ENCODE measurements around the gene RHO. TPM values are rescaled to one million over a fixed set of nuclear protein-coding genes. Genes with fewer than 3 reads are reported as not detected.

RHO gene
- total RNA-seq, 1 donor: not detected

DNA sequence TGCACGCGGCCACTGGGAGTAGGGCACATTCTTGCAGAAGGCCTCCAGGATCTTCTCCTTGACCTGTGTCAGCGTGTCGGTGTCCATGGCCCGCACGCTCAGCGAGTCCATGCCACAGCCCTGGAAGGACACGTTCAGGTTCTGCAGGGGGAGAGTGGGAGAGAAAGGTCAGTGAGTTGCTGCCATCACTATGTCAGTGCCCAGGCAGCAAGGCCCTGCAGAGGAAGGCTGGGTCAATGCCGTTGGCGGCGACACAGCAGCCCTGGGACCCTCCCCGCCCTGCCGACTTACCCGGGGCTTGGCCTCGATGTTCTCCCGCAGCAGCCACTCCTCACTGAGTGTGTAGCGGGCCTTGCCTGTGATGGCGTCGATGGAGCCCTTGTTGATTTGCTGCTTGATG is 34.4 kb downstream of the RHO start:
- DNase-seq (ENCODE audit: low read depth): no peak
- TF ChIP-seq, protein P1, sequence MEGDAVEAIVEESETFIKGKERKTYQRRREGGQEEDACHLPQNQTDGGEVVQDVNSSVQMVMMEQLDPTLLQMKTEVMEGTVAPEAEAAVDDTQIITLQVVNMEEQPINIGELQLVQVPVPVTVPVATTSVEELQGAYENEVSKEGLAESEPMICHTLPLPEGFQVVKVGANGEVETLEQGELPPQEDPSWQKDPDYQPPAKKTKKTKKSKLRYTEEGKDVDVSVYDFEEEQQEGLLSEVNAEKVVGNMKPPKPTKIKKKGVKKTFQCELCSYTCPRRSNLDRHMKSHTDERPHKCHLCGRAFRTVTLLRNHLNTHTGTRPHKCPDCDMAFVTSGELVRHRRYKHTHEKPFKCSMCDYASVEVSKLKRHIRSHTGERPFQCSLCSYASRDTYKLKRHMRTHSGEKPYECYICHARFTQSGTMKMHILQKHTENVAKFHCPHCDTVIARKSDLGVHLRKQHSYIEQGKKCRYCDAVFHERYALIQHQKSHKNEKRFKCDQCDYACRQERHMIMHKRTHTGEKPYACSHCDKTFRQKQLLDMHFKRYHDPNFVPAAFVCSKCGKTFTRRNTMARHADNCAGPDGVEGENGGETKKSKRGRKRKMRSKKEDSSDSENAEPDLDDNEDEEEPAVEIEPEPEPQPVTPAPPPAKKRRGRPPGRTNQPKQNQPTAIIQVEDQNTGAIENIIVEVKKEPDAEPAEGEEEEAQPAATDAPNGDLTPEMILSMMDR (IDR thresholded peaks at IDR 0.05; ENCODE audit: insufficient read depth, low read depth, low read length): no peak
- H3K4me3 ChIP-seq (ENCODE audit: low read depth, low read length): no peak overlapping the region

DNA sequence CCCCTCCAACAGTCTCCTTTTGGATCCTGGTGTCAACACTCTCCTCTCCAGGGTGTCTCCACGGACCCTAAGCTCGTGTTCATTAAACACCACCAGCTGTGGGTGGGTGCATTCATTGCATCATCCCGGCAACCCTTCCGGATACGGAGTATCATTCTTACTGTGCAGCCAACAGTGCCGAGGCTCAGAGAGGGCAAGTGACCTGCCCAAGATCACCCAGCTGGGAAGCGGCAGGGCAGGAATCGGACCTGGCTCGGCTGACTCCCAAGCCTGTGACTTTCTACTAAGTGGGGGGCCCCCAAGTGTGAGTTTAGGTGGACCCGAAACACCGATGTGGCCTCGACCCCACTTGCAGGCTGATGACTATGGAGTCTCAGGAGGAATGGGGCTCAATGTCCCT is 34.9 kb downstream of the RHO start:
- no peak for DNase-seq (ENCODE audit: low read depth)
- TF ChIP-seq, protein P1 (IDR thresholded peaks at IDR 0.05; ENCODE audit: insufficient read depth, low read depth, low read length): no peak
- H3K4me3 ChIP-seq (ENCODE audit: low read depth, low read length): no peak overlapping the region

DNA sequence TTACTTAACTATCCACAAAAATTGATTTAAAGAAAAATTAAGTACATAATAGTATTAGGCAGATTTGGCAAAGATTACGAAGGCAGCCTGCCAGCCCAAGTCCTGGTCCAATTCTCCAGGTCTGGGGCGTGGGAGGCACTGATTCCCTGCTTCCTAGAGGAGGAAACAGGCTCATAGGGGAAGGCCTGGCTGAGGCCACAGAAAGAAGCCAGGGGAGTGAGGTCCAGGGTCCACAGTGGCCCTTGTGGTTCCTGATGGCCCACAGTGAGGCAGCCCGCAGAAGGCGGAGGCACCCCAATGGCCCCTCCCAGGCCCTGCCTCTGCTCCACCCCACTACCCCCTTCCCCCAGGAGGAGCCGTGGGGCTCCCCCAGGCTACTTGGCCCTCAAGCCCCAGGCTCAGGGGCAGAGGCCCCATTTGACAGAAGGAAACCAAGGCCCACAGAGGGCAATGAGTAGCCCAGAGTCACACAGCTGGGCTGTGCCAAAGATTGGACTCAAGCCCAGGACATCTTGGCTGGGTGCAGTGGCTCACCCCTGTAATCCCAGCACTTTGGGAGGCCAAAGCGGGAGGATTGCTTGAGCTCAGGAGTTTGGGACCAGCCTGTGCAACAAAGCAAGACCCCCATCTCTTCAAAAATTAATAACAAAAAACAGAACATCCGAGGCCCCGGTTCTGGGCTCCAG is 35.6 kb downstream of the RHO start:
- H3K4me3 ChIP-seq (ENCODE audit: low read depth, low read length): no peak overlapping the region
- TF ChIP-seq, protein P1 (IDR thresholded peaks at IDR 0.05; ENCODE audit: insufficient read depth, low read depth, low read length): no peak
- DNase-seq (ENCODE audit: low read depth): no peak

DNA sequence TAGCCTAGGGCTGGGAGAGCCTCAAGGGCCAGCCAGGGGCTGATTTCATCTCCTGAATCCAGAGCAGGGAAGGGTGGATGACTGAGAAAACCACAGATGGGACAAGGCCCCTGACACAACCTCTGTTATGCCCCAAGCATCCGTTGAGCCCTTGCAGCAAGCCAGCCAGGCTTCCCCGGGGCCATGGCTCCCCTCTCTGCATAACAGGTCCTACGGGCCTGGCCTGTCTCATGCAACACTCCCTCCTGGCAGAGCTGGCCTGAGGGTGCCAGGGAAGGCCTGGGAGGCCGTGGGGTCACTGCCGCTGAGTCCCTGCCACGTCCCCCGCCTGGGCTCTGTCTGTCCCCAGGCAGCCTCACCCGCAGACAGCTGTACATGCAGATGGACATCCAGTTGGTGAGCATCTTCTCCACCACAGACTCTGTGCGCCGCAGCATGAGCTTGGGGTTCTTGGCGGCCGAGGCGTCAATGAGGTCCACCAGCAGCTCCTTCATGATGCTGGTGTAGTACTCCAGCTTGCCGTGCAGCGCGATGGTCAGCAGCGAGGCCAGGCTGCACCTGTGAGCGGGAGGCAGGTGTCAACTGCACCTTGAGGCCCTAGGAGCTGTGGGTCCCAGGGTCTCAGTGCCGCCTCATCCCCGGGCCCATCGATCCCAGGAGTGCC is 36.7 kb downstream of the RHO start:
- TF ChIP-seq, protein P1 (IDR thresholded peaks at IDR 0.05; ENCODE audit: insufficient read depth, low read depth, low read length): no peak
- no peak for DNase-seq (ENCODE audit: low read depth)

DNA sequence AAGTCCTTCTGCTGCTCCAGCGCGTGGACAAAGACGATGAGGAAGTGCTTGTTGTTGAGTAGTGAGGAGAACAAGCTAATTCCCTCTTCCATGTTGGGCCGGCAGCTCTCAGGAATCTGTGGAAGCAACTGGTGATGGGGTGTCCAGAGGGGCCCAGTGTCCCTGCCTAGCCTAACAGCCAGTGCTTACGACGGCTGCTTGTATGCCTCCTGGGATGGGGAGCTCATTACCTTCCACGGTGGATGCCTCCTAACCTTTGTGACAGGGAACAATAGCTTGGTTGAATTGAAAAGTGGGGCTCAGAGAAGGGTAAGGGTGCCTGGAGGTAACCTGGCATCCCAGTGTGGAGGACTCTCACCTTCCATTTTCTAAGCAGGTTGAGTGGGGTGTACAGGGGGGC is 37.5 kb downstream of the RHO start:
- TF ChIP-seq, protein P1 (IDR thresholded peaks at IDR 0.05; ENCODE audit: insufficient read depth, low read depth, low read length): no peak
- H3K4me3 ChIP-seq (ENCODE audit: low read depth, low read length): no peak overlapping the region
- no peak for DNase-seq (ENCODE audit: low read depth)

More for the DNA sequence above, 36.7 kb downstream of the RHO start:
- no peak overlapping the region for H3K4me3 ChIP-seq (ENCODE audit: low read depth, low read length)

DNA sequence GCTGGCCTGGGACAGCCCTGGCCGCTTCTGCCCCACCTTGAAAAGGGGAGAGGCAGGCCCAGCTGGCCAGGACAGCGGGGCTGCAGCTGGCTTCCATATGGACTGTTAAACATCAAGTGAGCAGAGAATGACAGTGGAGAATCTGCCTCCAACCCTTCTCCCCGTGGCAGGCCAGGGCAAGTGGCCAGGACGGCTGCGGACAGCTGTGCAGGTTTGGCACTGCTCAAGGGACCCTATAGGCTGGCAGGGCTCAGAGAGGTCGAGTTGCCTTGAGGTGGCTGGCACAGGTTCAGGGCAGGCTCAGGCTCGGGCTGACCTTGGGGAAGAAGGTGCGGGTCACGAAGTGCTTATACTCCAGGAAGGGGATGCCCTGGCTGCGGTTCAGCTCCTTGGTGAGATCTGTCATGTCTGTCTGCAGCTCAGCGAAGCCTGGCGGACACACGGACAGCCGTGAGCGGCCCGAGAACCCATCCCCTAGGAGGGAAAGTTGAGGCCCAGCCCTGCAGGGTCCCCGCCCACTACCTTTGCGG is 38.8 kb downstream of the RHO start:
- TF ChIP-seq, protein P1 (IDR thresholded peaks at IDR 0.05; ENCODE audit: insufficient read depth, low read depth, low read length): no peak
- no peak overlapping the region for H3K4me3 ChIP-seq (ENCODE audit: low read depth, low read length)
- peak; percentile 47 for DNase-seq (ENCODE audit: low read depth)

All from fibroblast of villous mesenchyme (primary cell).